ENCODE data around the gene HOXB3. TPM values are rescaled to one million over a fixed set of nuclear protein-coding genes. Genes with fewer than 3 reads are reported as not detected.

The HOXB3 gene
- total RNA-seq, 1 experiment from 2014 or later: 6.0 TPM

- no peaks in the 10 kb centered on the region for H3F3A ChIP-seq (ENCODE audit: low read length, unreplicated experiment)
- intact Hi-C loops (cut with micrococcal nuclease): no loop called here
- H3K4me3 ChIP-seq (ENCODE audit: low read length): peak overlapping the region; percentile 75
These were observed 8.7 kb upstream of the HOXB3 start for GRCh38 chr17:48598736-48599135.

DNA sequence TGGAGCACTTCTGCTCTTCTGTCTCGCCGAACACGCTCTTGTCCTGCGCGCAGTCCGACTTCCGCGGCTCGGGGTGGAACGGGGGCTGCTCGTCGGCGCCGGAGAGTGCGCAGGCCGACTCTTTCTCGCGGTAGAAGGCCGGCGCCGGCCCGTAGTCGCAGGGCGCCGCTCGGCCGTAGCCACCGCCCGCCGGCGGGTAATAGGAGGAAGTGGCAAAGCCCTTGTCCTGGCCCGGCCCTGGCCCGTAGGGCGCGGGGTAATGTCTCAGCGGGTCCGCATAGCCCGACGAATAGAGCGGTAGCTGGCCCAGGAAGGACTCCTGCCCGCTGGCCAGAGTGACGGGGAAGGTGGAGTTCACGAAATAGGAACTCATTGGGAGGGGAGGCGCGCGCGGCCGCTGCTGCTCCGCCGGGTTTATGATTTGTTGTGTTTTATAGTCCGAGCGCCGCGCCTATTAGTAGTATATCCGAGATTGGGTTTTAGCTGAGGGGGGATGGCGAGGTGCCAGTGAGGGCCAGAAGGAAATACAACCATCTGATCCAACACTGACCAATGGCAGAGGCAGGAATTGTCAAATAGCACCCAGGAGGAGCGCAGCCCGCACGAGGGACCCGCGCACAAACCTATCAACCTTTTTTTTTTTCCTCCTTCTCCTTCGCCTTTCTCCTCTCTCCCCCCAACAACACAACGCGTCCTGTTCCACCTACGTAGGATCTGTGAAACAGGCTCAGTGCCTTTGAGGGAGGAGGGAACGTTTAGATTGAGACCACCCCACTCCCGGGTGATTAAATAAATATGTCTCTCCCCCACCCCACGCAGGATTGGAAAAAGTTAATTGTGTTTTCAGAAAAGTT lies 8.0 kb upstream of the HOXB3 start:
- no peaks in the 10 kb centered on the region for H3K27me3 ChIP-seq (ENCODE audit: low read length)
- ATAC-seq (peak; percentile 45), DNase-seq (peak; percentile 67)
- ChIA-PET POLR2A (ENCODE audit: unreplicated experiment) (interaction anchor here (0.6 kb wide), 1 partner anchor 193 kb away, joined by 3 read pairs; no protein-coding TSS in a partner anchor), CTCF (interaction anchor here (0.5 kb wide), 1 partner anchor 550 kb away, joined by 3 read pairs; the partner anchor contains the start of gene NFE2L1)
- H3K4me3 ChIP-seq (ENCODE audit: low read length): peak overlapping the region; percentile 75
- peak overlapping the region; percentile 69 for H2AFZ ChIP-seq (ENCODE audit: low read length)
- H4K20me1 ChIP-seq (ENCODE audit: low read length): peaks cover 30% of the 10 kb centered on the region
- no peaks in the 10 kb centered on the region for H3K36me3 ChIP-seq (ENCODE audit: low read depth, low read length)
- H3F3A ChIP-seq (ENCODE audit: low read length, unreplicated experiment): no peaks in the 10 kb centered on the region
- intact Hi-C loops (cut with micrococcal nuclease): no loop called here
- H3K9me2 ChIP-seq (replicated peaks; ENCODE audit: low read length): no peaks in the 10 kb centered on the region
- H3K79me2 ChIP-seq (ENCODE audit: low read length): peaks cover 65% of the 10 kb centered on the region
- H3K9me3 ChIP-seq (ENCODE audit: low read length): no peaks in the 10 kb centered on the region
- H3K4me1 ChIP-seq (ENCODE audit: insufficient read depth, low read length): peaks cover 29% of the 10 kb centered on the region
- no peak for TF ChIP-seq EZH2phosphoT487 (IDR thresholded peaks at IDR 0.05; ENCODE audit: borderline replicate concordance, low read length)
- no peak for TF ChIP-seq EZH2 (IDR thresholded peaks at IDR 0.05; ENCODE audit: low read length, unreplicated experiment)
- TF ChIP-seq, protein P1, sequence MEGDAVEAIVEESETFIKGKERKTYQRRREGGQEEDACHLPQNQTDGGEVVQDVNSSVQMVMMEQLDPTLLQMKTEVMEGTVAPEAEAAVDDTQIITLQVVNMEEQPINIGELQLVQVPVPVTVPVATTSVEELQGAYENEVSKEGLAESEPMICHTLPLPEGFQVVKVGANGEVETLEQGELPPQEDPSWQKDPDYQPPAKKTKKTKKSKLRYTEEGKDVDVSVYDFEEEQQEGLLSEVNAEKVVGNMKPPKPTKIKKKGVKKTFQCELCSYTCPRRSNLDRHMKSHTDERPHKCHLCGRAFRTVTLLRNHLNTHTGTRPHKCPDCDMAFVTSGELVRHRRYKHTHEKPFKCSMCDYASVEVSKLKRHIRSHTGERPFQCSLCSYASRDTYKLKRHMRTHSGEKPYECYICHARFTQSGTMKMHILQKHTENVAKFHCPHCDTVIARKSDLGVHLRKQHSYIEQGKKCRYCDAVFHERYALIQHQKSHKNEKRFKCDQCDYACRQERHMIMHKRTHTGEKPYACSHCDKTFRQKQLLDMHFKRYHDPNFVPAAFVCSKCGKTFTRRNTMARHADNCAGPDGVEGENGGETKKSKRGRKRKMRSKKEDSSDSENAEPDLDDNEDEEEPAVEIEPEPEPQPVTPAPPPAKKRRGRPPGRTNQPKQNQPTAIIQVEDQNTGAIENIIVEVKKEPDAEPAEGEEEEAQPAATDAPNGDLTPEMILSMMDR (conservative IDR thresholded peaks at IDR 0.05; ENCODE audit: low read depth, low read length): no peak
- 0 out of 2 replicates have a peak overlapping the region, but pooled peaks have one; percentile 4 for H3K27ac ChIP-seq (ENCODE audit: low read length)
- H3K4me2 ChIP-seq (ENCODE audit: low read length): peak overlapping the region; percentile 92
- peak overlapping the region; percentile 57 for H3K9ac ChIP-seq (ENCODE audit: low read length)
- BruUV-seq (replicated peaks): no TSS peak

More at GRCh38 chr17:48598736-48599135, 8.7 kb upstream of the HOXB3 start:
- DNase-seq (no peak), ATAC-seq (no peak)
- no peaks in the 10 kb centered on the region for H3K27me3 ChIP-seq (ENCODE audit: low read length)
- H3K36me3 ChIP-seq (ENCODE audit: low read depth, low read length): no peaks in the 10 kb centered on the region
- POLR2A ChIA-PET (ENCODE audit: unreplicated experiment): no interaction called here
- H3K4me1 ChIP-seq (ENCODE audit: insufficient read depth, low read length): peaks cover 29% of the 10 kb centered on the region
- no TSS peak for BruUV-seq (replicated peaks)
- H4K20me1 ChIP-seq (ENCODE audit: low read length): peaks cover 30% of the 10 kb centered on the region
- peak overlapping the region; percentile 92 for H3K4me2 ChIP-seq (ENCODE audit: low read length)
- H3K9me3 ChIP-seq (ENCODE audit: low read length): no peaks in the 10 kb centered on the region
- H3K27ac ChIP-seq (ENCODE audit: low read length): no peak overlapping the region
- no peaks in the 10 kb centered on the region for H3K9me2 ChIP-seq (replicated peaks; ENCODE audit: low read length)
- H2AFZ ChIP-seq (ENCODE audit: low read length): peak overlapping the region; percentile 69
- TF ChIP-seq EZH2 (IDR thresholded peaks at IDR 0.05; ENCODE audit: low read length, unreplicated experiment) (no peak), EZH2phosphoT487 (IDR thresholded peaks at IDR 0.05; ENCODE audit: borderline replicate concordance, low read length) (no peak)
- TF ChIP-seq, protein P1 (conservative IDR thresholded peaks at IDR 0.05; ENCODE audit: low read depth, low read length): no peak
- no peak overlapping the region for H3K9ac ChIP-seq (ENCODE audit: low read length)
- CTCF ChIA-PET: no interaction called here
- H3K79me2 ChIP-seq (ENCODE audit: low read length): peaks cover 72% of the 10 kb centered on the region

GRCh38 chr17:48597528-48597777 lies 7.4 kb upstream of the HOXB3 start:
- peak overlapping the region; percentile 92 for H3K4me2 ChIP-seq (ENCODE audit: low read length)
- ChIA-PET POLR2A (ENCODE audit: unreplicated experiment) (no interaction called here), CTCF (no interaction called here)
- H3K36me3 ChIP-seq (ENCODE audit: low read depth, low read length): no peaks in the 10 kb centered on the region
- H3K27me3 ChIP-seq (ENCODE audit: low read length): no peaks in the 10 kb centered on the region
- ATAC-seq (no peak), DNase-seq (no peak)
- no peak for TF ChIP-seq EZH2 (IDR thresholded peaks at IDR 0.05; ENCODE audit: low read length, unreplicated experiment)
- TF ChIP-seq, protein P1 (conservative IDR thresholded peaks at IDR 0.05; ENCODE audit: low read depth, low read length): no peak
- TF ChIP-seq EZH2phosphoT487 (IDR thresholded peaks at IDR 0.05; ENCODE audit: borderline replicate concordance, low read length): no peak
- peak overlapping the region; percentile 69 for H2AFZ ChIP-seq (ENCODE audit: low read length)
- no peaks in the 10 kb centered on the region for H3K9me3 ChIP-seq (ENCODE audit: low read length)
- H3K9me2 ChIP-seq (replicated peaks; ENCODE audit: low read length): no peaks in the 10 kb centered on the region
- no TSS peak for BruUV-seq (replicated peaks)
- peak overlapping the region; percentile 57 for H3K9ac ChIP-seq (ENCODE audit: low read length)
- no peak overlapping the region for H3K27ac ChIP-seq (ENCODE audit: low read length)
- H3K79me2 ChIP-seq (ENCODE audit: low read length): peaks cover 59% of the 10 kb centered on the region
- peaks cover 30% of the 10 kb centered on the region for H4K20me1 ChIP-seq (ENCODE audit: low read length)
- intact Hi-C loops (cut with micrococcal nuclease): no loop called here
- no peaks in the 10 kb centered on the region for H3F3A ChIP-seq (ENCODE audit: low read length, unreplicated experiment)
- peaks cover 29% of the 10 kb centered on the region for H3K4me1 ChIP-seq (ENCODE audit: insufficient read depth, low read length)
- H3K4me3 ChIP-seq (ENCODE audit: low read length): peak overlapping the region; percentile 75
